Natural killer cell treated with Interleukin-12 subunit alpha and Interleukin-12 subunit beta and Interleukin-15 and Interleukin-18, amount 100 ng/mL, for 72 hours (primary cell): Measurements from ENCODE around the gene CDK11A. TPM values are rescaled to one million over a fixed set of nuclear protein-coding genes. Genes with fewer than 3 reads are reported as not detected.
"Not testable (repeated sequence)": the region's sequence is repeated elsewhere in the genome, so short reads cannot be mapped to it uniquely, and the experiment has no call there.

Experiments
- ATAC-seq, 2 donors: fragments of 150-1000 bp; cut with Tn5 transposase in 1 of 2; sonication (Bioruptor Pico), chemical (Tn5 transposase) in 1 of 2; 2 replicates each; pipeline ENCODE4 v1.10.0; 2021
- DNase-seq: peaks from one replicate; pipeline ENCODE4 v3.0.0; 2022; ENCODE audit warnings: low spot score
- H3K27ac Mint-ChIP-seq, 2 donors: 1 replicate in 1 of 2; 2 replicates in 1 of 2; pipeline ENCODE4 v1.8.0; 2022; ENCODE audit warnings: mixed read lengths in 2 of 2, mild to moderate bottlenecking in 1 of 2, moderate library complexity in 1 of 2
- H3K27me3 Mint-ChIP-seq, 2 donors: 1 replicate in 1 of 2; 2 replicates in 1 of 2; pipeline ENCODE4 v1.8.0; 2022; ENCODE audit warnings: mixed read lengths in 2 of 2
- H3K36me3 Mint-ChIP-seq: one replicate; pipeline ENCODE4 v1.8.0; 2022; ENCODE audit warnings: mixed read lengths
- H3K4me1 Mint-ChIP-seq, 2 donors: 1 replicate in 1 of 2; 2 replicates in 1 of 2; pipeline ENCODE4 v1.8.0; 2022; ENCODE audit warnings: low read depth in 2 of 2, mixed read lengths in 2 of 2, mild to moderate bottlenecking in 1 of 2
- H3K4me3 Mint-ChIP-seq: one replicate; pipeline ENCODE4 v1.8.0; 2022; ENCODE audit warnings: mixed read lengths
- H3K9me3 Mint-ChIP-seq: 2 replicates; pipeline ENCODE4 v1.8.0; 2022; ENCODE audit warnings: mixed read lengths
- total RNA-seq, 2 donors: library from RNA; stranded (reverse); gene quantifications; one replicate each; pipeline ENCODE4 v1.2.3, GENCODE V29; 2022

Gene CDK11A
- total RNA-seq, 2 donors from 2014 or later = 75.9 to 129 TPM

- peak; percentile 56 to 57 for ATAC-seq
- Mint-ChIP-seq H3K27ac (peak overlapping the region; percentile 41 to 89), H3K4me3 (no peak overlapping the region), H3K36me3 (no peaks in the 10 kb centered on the region), H3K4me1 (peaks cover 15 to 25% of the 10 kb centered on the region in 2 donors), H3K27me3 (no peaks in the 10 kb centered on the region), H3K9me3 (no peaks in the 10 kb centered on the region)
- DNase-seq = no peak
Observed at GRCh38 chr1:1758692-1759455, 34.7 kb upstream of the CDK11A start.

DNA sequence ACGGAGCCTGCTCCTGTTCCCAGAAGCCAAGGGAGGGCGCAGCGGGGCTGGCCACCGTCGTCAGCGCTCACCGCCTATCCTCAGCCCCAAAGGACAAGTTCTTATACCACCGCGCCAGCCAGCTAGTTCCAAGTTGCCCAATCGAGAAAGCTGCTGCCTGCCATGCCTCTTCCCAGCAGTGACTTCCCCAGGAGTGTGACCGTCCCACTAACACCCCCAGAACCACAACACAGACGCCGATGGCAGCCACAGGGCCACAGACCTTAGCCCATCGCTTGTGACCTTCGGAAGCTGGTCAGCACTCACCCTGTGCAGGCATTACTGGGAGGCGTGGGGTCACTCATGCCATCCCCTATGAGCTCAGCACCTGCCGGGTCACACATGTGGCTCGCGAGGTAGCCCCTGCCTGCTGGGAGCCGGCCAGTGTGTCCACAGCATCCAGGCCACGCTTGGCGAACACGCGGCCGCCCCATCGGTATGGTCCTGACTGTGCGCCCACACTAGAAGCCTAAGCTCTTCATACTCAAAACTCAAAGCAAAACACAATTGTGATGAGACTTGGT is 34.0 kb upstream of the CDK11A start:
- Mint-ChIP-seq H3K36me3 (no peaks in the 10 kb centered on the region), H3K27ac (peak overlapping the region; percentile 41 to 89), H3K27me3 (no peaks in the 10 kb centered on the region), H3K4me3 (no peak overlapping the region), H3K9me3 (no peaks in the 10 kb centered on the region), H3K4me1 (peaks cover 15 to 25% of the 10 kb centered on the region in 2 donors)
- DNase-seq = no peak
- ATAC-seq = peak; percentile 34 to 68

DNA sequence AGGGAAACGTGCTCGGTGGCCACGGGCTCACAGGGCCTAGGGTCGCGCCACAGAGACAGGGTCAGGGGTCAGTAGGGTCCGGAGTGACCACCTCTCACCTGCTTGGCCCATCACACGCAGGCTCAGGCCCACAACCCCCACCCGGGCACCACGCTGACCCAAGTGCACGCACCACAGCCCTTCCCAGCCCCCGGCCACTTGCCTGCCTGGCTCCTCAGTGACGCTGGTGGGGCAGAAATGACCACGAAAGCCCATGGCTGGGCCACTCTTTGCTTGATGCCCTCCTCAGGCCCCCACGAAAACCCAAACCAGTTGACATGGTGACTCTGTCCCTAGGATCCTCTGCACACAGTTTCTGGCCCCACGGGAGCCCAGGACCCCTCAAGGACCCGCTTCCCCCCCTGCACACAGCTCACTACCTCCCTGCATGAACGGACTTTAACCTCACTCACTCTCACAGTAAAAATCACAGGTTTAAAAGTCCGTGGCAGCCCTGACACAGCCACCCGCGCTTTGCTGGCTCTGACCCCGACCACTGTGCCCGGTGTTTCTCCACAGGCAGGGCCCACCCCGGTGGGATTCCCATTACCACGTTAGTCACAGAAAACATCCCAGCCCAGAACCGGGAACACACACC is 33.4 kb upstream of the CDK11A start:
- no peak for ATAC-seq
- no peak overlapping the region for H3K4me3 Mint-ChIP-seq
- H3K9me3 Mint-ChIP-seq = no peaks in the 10 kb centered on the region
- DNase-seq = no peak
- H3K36me3 Mint-ChIP-seq = no peaks in the 10 kb centered on the region
- no peaks in the 10 kb centered on the region for H3K27me3 Mint-ChIP-seq
- H3K27ac Mint-ChIP-seq = peak overlapping the region in 1 of 2 donors; percentile 89
- peaks cover 15 to 25% of the 10 kb centered on the region in 2 donors for H3K4me1 Mint-ChIP-seq

DNA sequence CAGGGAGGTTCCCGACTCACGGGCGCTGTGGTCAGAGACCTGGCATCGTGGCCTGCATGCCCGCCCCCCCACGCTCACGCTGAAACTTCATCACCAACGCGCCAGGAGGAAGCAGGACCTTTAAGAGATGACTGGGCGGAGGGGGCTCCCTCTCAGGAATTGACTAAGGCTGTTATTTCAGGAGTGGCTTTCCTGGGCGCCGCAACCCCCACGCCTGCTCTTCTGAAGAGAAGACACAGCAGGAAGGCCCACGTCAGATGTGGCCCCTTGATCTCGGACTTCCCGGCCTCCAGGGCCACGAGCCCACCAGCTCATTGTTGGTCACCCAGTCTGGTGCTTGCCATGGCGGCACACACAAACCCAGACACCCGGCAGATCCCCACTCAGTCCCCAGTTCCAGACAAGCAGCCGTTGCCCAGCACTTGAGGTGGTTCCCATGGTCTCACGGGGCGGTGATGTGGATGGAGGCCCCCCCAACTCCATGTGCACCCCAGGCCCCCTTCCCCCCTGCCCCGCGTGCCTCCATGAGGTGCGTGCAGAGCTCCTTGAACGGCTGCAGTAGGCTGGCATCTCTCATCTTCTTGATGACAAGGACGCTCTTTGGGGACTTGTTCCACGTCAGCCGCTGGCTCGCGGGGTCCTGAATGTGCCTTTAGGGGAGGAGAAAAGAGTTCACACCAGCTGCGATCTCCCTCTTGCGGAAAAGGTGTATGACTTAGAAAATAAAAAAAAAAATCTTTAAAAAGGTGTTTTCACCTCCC is 32.7 kb upstream of the CDK11A start:
- no peaks in the 10 kb centered on the region for H3K9me3 Mint-ChIP-seq
- no peak for ATAC-seq
- H3K36me3 Mint-ChIP-seq = no peaks in the 10 kb centered on the region
- no peak overlapping the region for H3K27ac Mint-ChIP-seq
- DNase-seq = no peak
- peaks cover 15 to 24% of the 10 kb centered on the region in 2 donors for H3K4me1 Mint-ChIP-seq
- no peaks in the 10 kb centered on the region for H3K27me3 Mint-ChIP-seq
- H3K4me3 Mint-ChIP-seq = no peak overlapping the region

- Mint-ChIP-seq H3K4me3 (no peak overlapping the region), H3K27me3 (no peaks in the 10 kb centered on the region), H3K27ac (no peak overlapping the region), H3K9me3 (no peaks in the 10 kb centered on the region), H3K4me1 (peaks cover 15 to 22% of the 10 kb centered on the region in 2 donors), H3K36me3 (no peaks in the 10 kb centered on the region)
- no peak for DNase-seq
- no peak for ATAC-seq
Observed at GRCh38 chr1:1755852-1756251, 31.7 kb upstream of the CDK11A start.

DNA sequence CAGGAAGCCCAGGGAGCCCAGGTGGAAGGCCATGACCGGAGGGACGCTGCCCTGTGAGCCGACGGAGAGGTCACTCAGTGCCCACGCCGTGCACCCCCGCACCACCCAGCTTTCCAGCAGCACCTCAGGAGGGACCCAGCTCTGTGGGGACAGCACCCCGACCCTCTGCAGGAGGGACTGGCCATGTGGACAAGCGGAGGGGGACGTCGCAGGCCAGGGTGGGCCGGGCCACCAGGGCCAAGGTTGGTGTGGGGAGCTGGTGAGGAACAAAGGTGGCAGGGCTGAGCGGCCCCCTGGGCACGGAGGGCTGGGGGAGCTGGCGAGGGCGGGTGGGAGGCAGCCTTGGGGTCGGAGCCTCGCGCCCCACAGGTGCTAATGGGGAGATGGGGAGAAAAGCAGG is 31.3 kb upstream of the CDK11A start:
- H3K27ac Mint-ChIP-seq = no peak overlapping the region
- DNase-seq (no peak), ATAC-seq (no peak)
- no peaks in the 10 kb centered on the region for H3K9me3 Mint-ChIP-seq
- H3K4me1 Mint-ChIP-seq = peaks cover 15 to 21% of the 10 kb centered on the region in 2 donors
- no peaks in the 10 kb centered on the region for H3K27me3 Mint-ChIP-seq
- no peak overlapping the region for H3K4me3 Mint-ChIP-seq
- no peaks in the 10 kb centered on the region for H3K36me3 Mint-ChIP-seq

GRCh38 chr1:1754051-1754815 is 30.1 kb upstream of the CDK11A start:
- Mint-ChIP-seq H3K36me3 (no peaks in the 10 kb centered on the region), H3K4me1 (peaks cover 11 to 20% of the 10 kb centered on the region in 2 donors), H3K27me3 (no peaks in the 10 kb centered on the region), H3K4me3 (no peak overlapping the region), H3K27ac (no peak overlapping the region), H3K9me3 (no peaks in the 10 kb centered on the region)
- no peak for DNase-seq
- ATAC-seq = no peak

DNA sequence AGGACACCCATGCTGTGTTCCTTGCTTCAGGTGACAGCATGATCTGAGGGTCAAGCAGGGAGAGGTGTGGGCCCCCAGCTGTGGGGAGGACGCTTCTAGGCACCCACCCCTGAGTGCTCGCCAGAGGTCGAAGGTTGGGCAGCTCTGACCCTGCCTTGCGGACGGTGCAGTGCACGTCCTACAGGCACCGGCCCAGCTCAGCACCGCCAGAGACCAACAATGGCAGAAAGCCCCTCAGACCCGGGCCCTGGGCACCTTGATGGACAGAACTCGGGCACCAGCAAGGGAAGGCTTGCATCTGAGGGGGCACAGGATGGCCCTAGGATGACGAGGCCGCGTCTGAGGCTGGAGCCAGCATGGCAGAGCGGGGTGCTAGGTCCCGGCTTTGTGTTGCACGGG is 29.4 kb upstream of the CDK11A start:
- Mint-ChIP-seq H3K9me3 (no peaks in the 10 kb centered on the region), H3K27me3 (no peaks in the 10 kb centered on the region), H3K36me3 (no peaks in the 10 kb centered on the region), H3K27ac (no peak overlapping the region), H3K4me3 (no peak overlapping the region), H3K4me1 (peaks cover 8 to 14% of the 10 kb centered on the region in 2 donors)
- ATAC-seq (no peak), DNase-seq (no peak)

DNA sequence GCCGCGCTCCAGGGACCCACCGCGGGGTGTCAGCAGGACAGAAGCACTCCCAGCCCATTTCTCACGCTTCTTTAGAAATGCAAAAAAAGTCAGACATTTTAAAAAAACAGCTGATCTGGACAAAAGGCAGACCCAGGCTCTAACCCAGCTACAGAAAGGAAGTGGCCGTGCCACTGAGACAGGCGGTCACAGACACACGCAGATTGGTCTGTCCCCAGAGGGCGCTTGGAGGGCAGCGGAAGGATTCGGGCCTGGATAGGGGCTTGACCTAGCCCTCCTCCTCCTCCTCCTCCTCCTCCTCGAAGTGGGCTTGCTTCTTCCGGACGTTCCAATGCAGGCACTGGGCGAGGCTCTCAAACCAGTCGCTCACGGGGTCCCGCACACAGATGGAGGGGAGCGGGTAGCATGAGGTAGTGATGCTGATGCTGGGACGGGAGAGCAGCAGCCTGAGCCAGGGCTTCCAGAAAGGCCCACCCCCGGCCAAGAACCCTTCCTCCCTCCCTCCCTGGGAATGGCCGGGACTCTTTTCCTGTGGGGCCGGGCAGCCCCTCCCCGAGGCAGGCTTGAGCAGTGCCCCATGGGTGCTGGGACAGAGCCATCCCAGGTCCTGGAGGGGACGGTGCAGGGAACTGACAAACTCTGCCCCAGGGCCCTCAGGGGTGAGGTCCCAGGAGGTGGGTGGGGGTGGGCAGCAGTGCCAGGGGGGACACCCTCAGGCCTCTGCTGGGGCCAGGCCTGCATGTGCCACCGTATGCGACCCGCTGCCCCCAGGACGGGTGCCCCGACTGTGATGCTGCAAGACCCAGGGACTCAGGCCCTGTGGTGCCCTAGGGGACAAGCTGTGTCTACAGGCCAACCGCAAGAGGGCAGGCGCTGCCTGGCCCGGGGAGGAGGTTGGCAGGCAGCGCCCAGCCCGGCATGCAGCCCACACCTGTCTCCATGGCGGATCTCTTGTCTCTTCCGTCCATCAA is 28.8 kb upstream of the CDK11A start:
- Mint-ChIP-seq H3K4me3 (no peak overlapping the region), H3K36me3 (no peaks in the 10 kb centered on the region), H3K27me3 (no peaks in the 10 kb centered on the region), H3K4me1 (peaks cover 3 to 10% of the 10 kb centered on the region in 2 donors), H3K9me3 (no peaks in the 10 kb centered on the region), H3K27ac (no peak overlapping the region)
- DNase-seq (no peak), ATAC-seq (no peak)

- H3K4me3 Mint-ChIP-seq = no peak overlapping the region
- no peaks in the 10 kb centered on the region for H3K27me3 Mint-ChIP-seq
- no peak overlapping the region for H3K27ac Mint-ChIP-seq
- ATAC-seq (no peak), DNase-seq (no peak)
- H3K36me3 Mint-ChIP-seq = no peaks in the 10 kb centered on the region
- H3K4me1 Mint-ChIP-seq = peaks cover 0 to 6% of the 10 kb centered on the region in 2 donors
- no peaks in the 10 kb centered on the region for H3K9me3 Mint-ChIP-seq
Observed at GRCh38 chr1:1752190-1752589, 28.0 kb upstream of the CDK11A start.

DNA sequence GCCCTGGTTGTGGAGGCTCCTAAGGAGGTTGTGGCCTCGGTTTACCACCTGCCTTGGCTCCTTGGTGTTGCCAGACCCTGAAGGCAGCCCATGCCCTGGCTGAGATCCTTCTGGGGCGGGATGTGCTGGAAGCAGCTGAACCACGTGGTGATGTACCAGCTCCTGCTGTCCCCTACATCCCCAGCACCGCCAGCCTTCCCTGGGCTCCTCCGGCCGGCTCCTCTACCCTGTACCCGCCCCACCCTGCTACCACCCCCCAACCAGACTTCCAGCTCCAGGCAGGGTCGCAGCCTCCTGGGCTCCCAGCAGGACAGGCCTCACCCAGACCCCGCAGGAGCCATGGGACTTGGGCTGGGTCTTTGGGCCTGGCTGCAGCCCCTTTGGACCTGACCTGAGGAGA is 25.8 kb upstream of the CDK11A start:
- DNase-seq, ATAC-seq, H3K4me3 Mint-ChIP-seq, H3K9me3 Mint-ChIP-seq, H3K4me1 Mint-ChIP-seq, H3K27ac Mint-ChIP-seq, H3K27me3 Mint-ChIP-seq, H3K36me3 Mint-ChIP-seq: not testable (repeated sequence)

- Mint-ChIP-seq H3K27ac (no peak overlapping the region), H3K27me3 (no peaks in the 10 kb centered on the region)
Observed at GRCh38 chr1:1748686-1749321, 24.6 kb upstream of the CDK11A start.

More at GRCh38 chr1:1748686-1749321, 24.6 kb upstream of the CDK11A start:
- Mint-ChIP-seq H3K4me3 (peak overlapping the region; percentile 57), H3K9me3 (no peaks in the 10 kb centered on the region), H3K36me3 (no peaks in the 10 kb centered on the region), H3K4me1 (peaks cover 0 to 6% of the 10 kb centered on the region in 2 donors)
- DNase-seq (no peak), ATAC-seq (no peak)
